Thyroid gland (tissue), 4 donors: ENCODE results near the gene SRGAP1.

ENCODE experiments used
- CTCF ChIP-seq, 6 experiments: fragments of 200-600 bp in 3 of 6; fragments of 450-650 bp in 3 of 6; sonication (generic) in 3 of 6; IDR thresholded peaks; one replicate each; pipeline ENCODE4 v1.5.1; 2016 to 2019; ENCODE audit warnings: antibody characterized with exemption in 6 of 6, mild to moderate bottlenecking in 2 of 6, inconsistent platforms in 1 of 6, moderate library complexity in 1 of 6
- POLR2A ChIP-seq, 2 donors: fragments of 450-650 bp; IDR thresholded peaks; one replicate each; pipeline ENCODE4 v1.6.1; 2017; ENCODE audit warnings: antibody characterized with exemption in 2 of 2, mild to moderate bottlenecking in 2 of 2, moderate library complexity in 1 of 2

GRCh38 chr12:63999853-64000252 is 155.4 kb downstream of the SRGAP1 start:
- TF ChIP-seq POLR2A (IDR thresholded peaks at IDR 0.05) = no peak
- TF ChIP-seq CTCF (IDR thresholded peaks at IDR 0.05) = no peak
